Psoas muscle (tissue), 8 donors: ENCODE measurements around the gene TMIGD2. TPM values are rescaled to one million over a fixed set of nuclear protein-coding genes. Genes with fewer than 3 reads are reported as not detected.

Experiments
- ATAC-seq, 4 donors: fragments of 200-7000 bp; cut with Tn5 transposase; one replicate each; pipeline ENCODE4 v1.9.1; 2020; ENCODE audit warnings: moderate library complexity in 3 of 4, mild to moderate bottlenecking in 2 of 4
- DNase-seq, 2 donors: peaks; one replicate each; pipeline ENCODE4 v3.0.0-alpha.2; 2020
- H3K27ac ChIP-seq: fragments of 200-600 bp; one replicate; pipeline ENCODE4 v1.8.0; 2022
- H3K27me3 ChIP-seq, 3 donors: fragments of 200-600 bp in 1 of 3; one replicate each; pipeline versions ENCODE4 v1.6.1 to v1.8.0; 2013 to 2022; ENCODE audit warnings: low read length in 2 of 3, mild to moderate bottlenecking in 2 of 3, moderate library complexity in 1 of 3; ENCODE audit not compliant: insufficient read depth in 3 of 3
- H3K36me3 ChIP-seq, 2 donors: fragments of 200-600 bp in 1 of 2; one replicate each; pipeline versions ENCODE4 v1.6.1 to v1.8.0; 2013 to 2022; ENCODE audit warnings: low read depth in 1 of 2, mild to moderate bottlenecking in 1 of 2, moderate library complexity in 1 of 2; ENCODE audit not compliant: insufficient read depth in 1 of 2
- H3K4me1 ChIP-seq: fragments of 200-600 bp; one replicate; pipeline ENCODE4 v1.8.0; 2022
- H3K4me3 ChIP-seq: fragments of 200-600 bp; one replicate; pipeline ENCODE4 v1.8.0; 2022; ENCODE audit warnings: mild to moderate bottlenecking
- H3K9me3 ChIP-seq: fragments of 200-600 bp; one replicate; pipeline ENCODE4 v1.8.0; 2022
- CTCF ChIP-seq: fragments of 200-600 bp; IDR thresholded peaks from one replicate; pipeline ENCODE4 v1.8.0; 2022; ENCODE audit warnings: antibody characterized with exemption
- WGBS, 3 donors: extraction: QIAGEN DNeasy Blood & Tissue Kit; methylation state at CpG; one replicate each; pipeline versions ENCODE4 v1.1.6 to v1.1.7; 2013; 5-methylcytosine and 5-hydroxymethylcytosine counted together
- intact Hi-C, 2 donors: fragments of 100-400 bp; cut with DNase I; formaldehyde crosslinking; loops; one replicate each; pipeline versions ENCODE4 v1.11.0 to v1.14.2; 2022
- polyA plus RNA-seq, 3 donors: library from polyadenylated mRNA; stranded (reverse); fragments of 200-250 nt; gene quantifications; one replicate each; pipeline ENCODE4 v1.2.3, GENCODE V29; 2013
- total RNA-seq, 4 donors: library from RNA; stranded (reverse); fragmentation: NEBNext Ultra II Directional in 2 of 4; extraction: Animal tissue kit (Norgen Biotek cat#: 25700) in 2 of 4; gene quantifications; one replicate each; pipeline versions ENCODE4 v1.2.1 to v1.2.4, GENCODE V29; 2021 to 2023
- donor health status: healthy with polysubstance abuse.
- donor health status: DM: no; HTN: no; CAD: no; lungs with moderate emphysema.
- donor health status: Bipolar disorder and iron deficiency.
- donor health status: healthy.
- donor health status: DM: yes; HTN: yes; CAD: no.
- donor health status: DM: no; HTN: no; CAD: no.
- donor health status: DM: no; HTN: no; CAD: no.
- donor health status: DM: yes; HTN: yes; CAD: no.

The TMIGD2 gene
- total and polyA plus RNA-seq, 7 donors: 0.10 to 0.20 (median 0.18) TPM; not detected in 4

GRCh38 chr19:4346020-4346383 is 43.8 kb upstream of the TMIGD2 start:
- WGBS, 3 donors: 86 to 94% (median 92%) methylated on average over 6 of the region's 6 CpGs
- H3K27ac ChIP-seq: no peak overlapping the region
- DNase-seq: no peak
- peaks cover 9% of the 10 kb centered on the region for H3K4me1 ChIP-seq
- peaks cover 0 to 17% of the 10 kb centered on the region in 2 donors for H3K36me3 ChIP-seq
- ATAC-seq: no peak
- no peaks in the 10 kb centered on the region for H3K9me3 ChIP-seq
- no peaks in the 10 kb centered on the region for H3K27me3 ChIP-seq
- intact Hi-C loops: no loop called here
- H3K4me3 ChIP-seq: no peak overlapping the region
- no peak for TF ChIP-seq CTCF

- intact Hi-C loops: no loop called here
- no peak for DNase-seq
Measured at GRCh38 chr19:4345342-4346019, 43.3 kb upstream of the TMIGD2 start.

GRCh38 chr19:4343370-4344307 is 41.5 kb upstream of the TMIGD2 start, which contains the start of gene MPND:
MPND (plus strand) TSS chr19:4343562; CDS start chr19:4343594, 32 bp downstream.
- Histone ChIP-seq H3K36me3 (peaks cover 0 to 17% of the 10 kb centered on the region in 2 donors), H3K9me3 (no peaks in the 10 kb centered on the region), H3K27me3 (no peaks in the 10 kb centered on the region), H3K27ac (peak within 1 kb of the TSS; percentile 89), H3K4me3 (peak within 1 kb of the TSS; percentile 85), H3K4me1 (peaks cover 9% of the 10 kb centered on the region)
- intact Hi-C loops: no loop called here
- peak; percentile 94 for DNase-seq
- no peak for TF ChIP-seq CTCF
- peak; percentile 84 to 90 (median 86) for ATAC-seq
- WGBS, 3 donors: 5 to 11% (median 7%) methylated on average over 40 to 100 of the region's 101 CpGs

More at GRCh38 chr19:4345342-4346019, 43.3 kb upstream of the TMIGD2 start:
- WGBS, 3 donors: 43 to 63% (median 45%) methylated on average over 15 of the region's 15 CpGs
- Histone ChIP-seq H3K27me3 (no peaks in the 10 kb centered on the region), H3K9me3 (no peaks in the 10 kb centered on the region), H3K4me1 (peaks cover 9% of the 10 kb centered on the region), H3K36me3 (peaks cover 0 to 17% of the 10 kb centered on the region in 2 donors), H3K4me3 (no peak overlapping the region), H3K27ac (no peak overlapping the region)
- ATAC-seq: no peak
- no peak for TF ChIP-seq CTCF

GRCh38 chr19:4342615-4343369 is 40.6 kb upstream of the TMIGD2 start:
- intact Hi-C loops: no loop called here
- WGBS, 3 donors: 0% methylated on average over 39 of the region's 39 CpGs
- no peaks in the 10 kb centered on the region for H3K27me3 ChIP-seq
- peaks cover 0 to 17% of the 10 kb centered on the region in 2 donors for H3K36me3 ChIP-seq
- DNase-seq (peak; percentile 96 to 97), ATAC-seq (peak; percentile 92 to 94 (median 93))
- TF ChIP-seq CTCF: peak; percentile 11
- peaks cover 13% of the 10 kb centered on the region for H3K4me1 ChIP-seq
- no peaks in the 10 kb centered on the region for H3K9me3 ChIP-seq
- H3K4me3 ChIP-seq: peak overlapping the region; percentile 85
- H3K27ac ChIP-seq: peak overlapping the region; percentile 89
